Measurements from ENCODE around the gene OR51A7.

The OR51A7 gene

DNA sequence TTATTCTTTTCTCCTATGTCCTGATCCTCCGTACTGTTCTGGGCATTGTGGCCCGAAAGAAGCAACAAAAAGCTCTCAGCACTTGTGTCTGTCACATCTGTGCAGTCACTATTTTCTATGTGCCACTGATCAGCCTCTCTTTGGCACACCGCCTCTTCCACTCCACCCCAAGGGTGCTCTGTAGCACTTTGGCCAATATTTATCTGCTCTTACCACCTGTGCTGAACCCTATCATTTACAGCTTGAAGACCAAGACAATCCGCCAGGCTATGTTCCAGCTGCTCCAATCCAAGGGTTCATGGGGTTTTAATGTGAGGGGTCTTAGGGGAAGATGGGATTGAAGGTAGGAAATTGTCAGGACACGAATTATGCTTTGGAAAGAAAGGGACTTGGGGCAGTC is 21.0 kb upstream of the OR51A7 start:
- no peak overlapping the region for H3K4me3 ChIP-seq (ENCODE audit: low read depth in 1 of 2, low read length in 2 of 2)
- no peaks in the 10 kb centered on the region for H3K36me3 ChIP-seq (ENCODE audit: insufficient read depth, low read length)
- H2AFZ ChIP-seq (ENCODE audit: low read depth, low read length), result no peak overlapping the region
- no peaks in the 10 kb centered on the region for H3K79me2 ChIP-seq (ENCODE audit: insufficient read depth, low read length)
- ATAC-seq (ENCODE audit: insufficient read depth, low read depth), result no peak
- H4K20me1 ChIP-seq (ENCODE audit: insufficient read depth, low read length), result no peaks in the 10 kb centered on the region
- H3K9me3 ChIP-seq (ENCODE audit: insufficient read depth, low read length, severe bottlenecking), result no peaks in the 10 kb centered on the region
- H3K27ac ChIP-seq (ENCODE audit: low read length), result no peak overlapping the region
- H3K4me2 ChIP-seq (ENCODE audit: insufficient read depth, low read length), result no peak overlapping the region
- TF ChIP-seq EZH2 (IDR thresholded peaks at IDR 0.05; ENCODE audit: borderline replicate concordance, low read depth, low read length, severe bottlenecking) (no peak), CTCF (IDR thresholded peaks at IDR 0.05; ENCODE audit: borderline replicate concordance, extremely low read depth, low read length, poor library complexity, severe bottlenecking) (no peak)
- no peak for DNase-seq
- H3K27me3 ChIP-seq (ENCODE audit: insufficient read depth, low read length, poor library complexity), result peaks cover 4% of the 10 kb centered on the region
- no peak overlapping the region for H3K9ac ChIP-seq (ENCODE audit: low read depth, low read length)
- H3K4me1 ChIP-seq (ENCODE audit: insufficient read depth, low read length), result no peaks in the 10 kb centered on the region

GRCh38 chr11:4884361-4884760 is 19.2 kb upstream of the OR51A7 start:
- Histone ChIP-seq H4K20me1 (ENCODE audit: insufficient read depth, low read length) (no peaks in the 10 kb centered on the region), H3K4me3 (ENCODE audit: low read depth in 1 of 2, low read length in 2 of 2) (no peak overlapping the region), H3K4me1 (ENCODE audit: insufficient read depth, low read length) (no peaks in the 10 kb centered on the region), H3K4me2 (ENCODE audit: insufficient read depth, low read length) (no peak overlapping the region), H3K79me2 (ENCODE audit: insufficient read depth, low read length) (no peaks in the 10 kb centered on the region), H2AFZ (ENCODE audit: low read depth, low read length) (no peak overlapping the region), H3K36me3 (ENCODE audit: insufficient read depth, low read length) (no peaks in the 10 kb centered on the region), H3K9ac (ENCODE audit: low read depth, low read length) (no peak overlapping the region), H3K27ac (ENCODE audit: low read length) (no peak overlapping the region), H3K27me3 (ENCODE audit: insufficient read depth, low read length, poor library complexity) (peaks cover 12% of the 10 kb centered on the region), H3K9me3 (ENCODE audit: insufficient read depth, low read length, severe bottlenecking) (no peaks in the 10 kb centered on the region)
- TF ChIP-seq EZH2 (IDR thresholded peaks at IDR 0.05; ENCODE audit: borderline replicate concordance, low read depth, low read length, severe bottlenecking), result no peak
- no peak for TF ChIP-seq CTCF (IDR thresholded peaks at IDR 0.05; ENCODE audit: borderline replicate concordance, extremely low read depth, low read length, poor library complexity, severe bottlenecking)
- DNase-seq (no peak), ATAC-seq (ENCODE audit: insufficient read depth, low read depth) (no peak)

GRCh38 chr11:4886186-4886585 is 17.4 kb upstream of the OR51A7 start:
- no peaks in the 10 kb centered on the region for H3K79me2 ChIP-seq (ENCODE audit: insufficient read depth, low read length)
- no peak overlapping the region for H2AFZ ChIP-seq (ENCODE audit: low read depth, low read length)
- TF ChIP-seq CTCF (IDR thresholded peaks at IDR 0.05; ENCODE audit: borderline replicate concordance, extremely low read depth, low read length, poor library complexity, severe bottlenecking), result no peak
- no peak for TF ChIP-seq EZH2 (IDR thresholded peaks at IDR 0.05; ENCODE audit: borderline replicate concordance, low read depth, low read length, severe bottlenecking)
- H3K36me3 ChIP-seq (ENCODE audit: insufficient read depth, low read length), result no peaks in the 10 kb centered on the region
- H4K20me1 ChIP-seq (ENCODE audit: insufficient read depth, low read length), result no peaks in the 10 kb centered on the region
- H3K27ac ChIP-seq (ENCODE audit: low read length), result no peak overlapping the region
- H3K4me1 ChIP-seq (ENCODE audit: insufficient read depth, low read length), result no peaks in the 10 kb centered on the region
- peaks cover 8% of the 10 kb centered on the region for H3K27me3 ChIP-seq (ENCODE audit: insufficient read depth, low read length, poor library complexity)
- no peak for ATAC-seq (ENCODE audit: insufficient read depth, low read depth)
- H3K9me3 ChIP-seq (ENCODE audit: insufficient read depth, low read length, severe bottlenecking), result no peaks in the 10 kb centered on the region
- H3K4me3 ChIP-seq (ENCODE audit: low read depth in 1 of 2, low read length in 2 of 2), result no peak overlapping the region
- H3K4me2 ChIP-seq (ENCODE audit: insufficient read depth, low read length), result no peak overlapping the region
- no peak for DNase-seq
- no peak overlapping the region for H3K9ac ChIP-seq (ENCODE audit: low read depth, low read length)

GRCh38 chr11:4887591-4887990 is 16.0 kb upstream of the OR51A7 start:
- ATAC-seq (ENCODE audit: insufficient read depth, low read depth), result no peak
- Histone ChIP-seq H3K9ac (ENCODE audit: low read depth, low read length) (no peak overlapping the region), H3K4me2 (ENCODE audit: insufficient read depth, low read length) (no peak overlapping the region), H3K9me3 (ENCODE audit: insufficient read depth, low read length, severe bottlenecking) (no peaks in the 10 kb centered on the region), H4K20me1 (ENCODE audit: insufficient read depth, low read length) (no peaks in the 10 kb centered on the region), H2AFZ (ENCODE audit: low read depth, low read length) (no peak overlapping the region), H3K27me3 (ENCODE audit: insufficient read depth, low read length, poor library complexity) (peaks cover 8% of the 10 kb centered on the region), H3K79me2 (ENCODE audit: insufficient read depth, low read length) (no peaks in the 10 kb centered on the region), H3K36me3 (ENCODE audit: insufficient read depth, low read length) (no peaks in the 10 kb centered on the region), H3K27ac (ENCODE audit: low read length) (no peak overlapping the region), H3K4me1 (ENCODE audit: insufficient read depth, low read length) (no peaks in the 10 kb centered on the region), H3K4me3 (ENCODE audit: low read depth in 1 of 2, low read length in 2 of 2) (no peak overlapping the region)
- no peak for DNase-seq
- TF ChIP-seq CTCF (IDR thresholded peaks at IDR 0.05; ENCODE audit: borderline replicate concordance, extremely low read depth, low read length, poor library complexity, severe bottlenecking) (no peak), EZH2 (IDR thresholded peaks at IDR 0.05; ENCODE audit: borderline replicate concordance, low read depth, low read length, severe bottlenecking) (no peak)
